Esophagus muscularis mucosa (tissue), 4 donors: ENCODE results near the gene TARBP2. TPM values are rescaled to one million over a fixed set of nuclear protein-coding genes. Genes with fewer than 3 reads are reported as not detected.

Source experiments
- DNase-seq: peaks from one replicate; pipeline ENCODE4 v3.0.0-alpha.2; 2017; ENCODE audit errors: extremely low spot score
- H3K27ac ChIP-seq, 4 donors: fragments of 200-600 bp; sonication (generic); replicated peaks in 1 of 4; 1 replicate in 3 of 4; 2 replicates in 1 of 4; pipeline ENCODE4 v1.5.1; 2016 to 2019; ENCODE audit warnings: mild to moderate bottlenecking in 1 of 4
- H3K27me3 ChIP-seq, 4 donors: fragments of 200-600 bp; sonication (generic); one replicate each; pipeline versions ENCODE4 v1.5.1 to v1.6.0; 2016 to 2019
- H3K36me3 ChIP-seq, 4 donors: fragments of 200-600 bp; sonication (generic); one replicate each; pipeline ENCODE4 v1.5.1; 2016 to 2019
- H3K4me1 ChIP-seq, 4 donors: fragments of 200-600 bp; sonication (generic); one replicate each; pipeline ENCODE4 v1.5.1; 2016 to 2019
- H3K4me3 ChIP-seq, 4 donors: fragments of 200-600 bp; sonication (generic); 1 replicate in 2 of 4; 2 replicates in 2 of 4; pipeline ENCODE4 v1.5.1; 2016 to 2019; ENCODE audit warnings: mild to moderate bottlenecking in 4 of 4, moderate library complexity in 1 of 4
- H3K9me3 ChIP-seq, 4 donors: fragments of 200-600 bp; sonication (generic); 1 replicate in 3 of 4; 2 replicates in 1 of 4; pipeline ENCODE4 v1.5.1; 2016 to 2019
- EP300 ChIP-seq: sonication (generic); formaldehyde crosslinking; IDR thresholded peaks from one replicate; pipeline ENCODE4 v1.6.1; 2017; ENCODE audit warnings: antibody characterized with exemption
- POLR2A ChIP-seq: fragments of 450-650 bp; IDR thresholded peaks from one replicate; pipeline ENCODE4 v1.6.1; 2017; ENCODE audit warnings: antibody characterized with exemption, moderate library complexity, mild to moderate bottlenecking, low read depth
- POLR2AphosphoS5 ChIP-seq, 2 donors: sonication (generic); formaldehyde crosslinking; IDR thresholded peaks; one replicate each; pipeline ENCODE4 v1.6.1; 2017; ENCODE audit warnings: antibody characterized with exemption in 2 of 2
- WGBS: methylation state at CpG from one replicate; pipeline ENCODE4 v1.1.5; 2018; 5-methylcytosine and 5-hydroxymethylcytosine counted together
- intact Hi-C: fragments of 100-400 bp; cut with DNase I; formaldehyde crosslinking; loops from one replicate; pipeline ENCODE4 v1.15.1; 2023
- total RNA-seq, 4 donors: library from RNA; depleted of rRNA; stranded (reverse); fragments of >200 nt; gene quantifications; one replicate each; pipeline versions ENCODE4 v1.1.0 to v1.2.1, GENCODE V29; 2016
- TF ChIP-seq, protein P1 (sequence below), 3 experiments: fragments of 200-600 bp in 2 of 3; fragments of 450-650 bp in 1 of 3; sonication (generic) in 2 of 3; IDR thresholded peaks; one replicate each; pipeline ENCODE4 v1.5.1; 2017 to 2019; ENCODE audit warnings: antibody characterized with exemption in 3 of 3, mild to moderate bottlenecking in 2 of 3, moderate library complexity in 1 of 3

TARBP2 gene
- total RNA-seq, 4 donors from 2014 or later: 12.7 to 16.6 (median 12.9) TPM

DNA sequence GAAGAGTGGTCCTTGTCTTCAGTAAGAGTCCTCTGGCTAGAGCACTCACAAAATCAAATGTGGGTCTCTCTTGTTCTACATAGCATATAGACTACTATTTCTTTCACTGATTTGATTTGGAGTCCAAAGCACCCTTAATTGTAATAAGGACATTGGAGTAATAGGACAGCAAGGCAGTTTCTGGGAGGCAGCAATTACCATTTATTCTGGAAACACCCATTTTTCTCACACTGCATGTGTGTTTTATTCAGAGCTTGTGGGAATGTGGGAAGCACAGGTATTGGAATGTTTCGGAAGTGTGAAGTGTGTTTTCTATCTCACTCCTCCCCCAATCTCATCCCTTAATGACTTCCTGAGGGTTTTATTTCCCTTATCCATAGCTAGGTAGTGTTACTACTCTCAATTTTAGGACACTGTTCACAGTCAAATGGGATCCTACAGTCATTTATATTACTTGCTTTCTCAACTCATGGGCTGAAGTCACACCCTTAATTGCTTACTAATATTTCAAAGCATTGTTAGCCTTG lies 29.0 kb upstream of the TARBP2 start:
- WGBS: 86% methylated on average over 1 of the region's 1 CpG
- Histone ChIP-seq H3K27me3 (no peaks in the 10 kb centered on the region), H3K4me1 (peaks cover 48 to 81% (median 59%) of the 10 kb centered on the region in 4 donors), H3K9me3 (no peaks in the 10 kb centered on the region), H3K27ac (peak overlapping the region in 2 of 4 donors; percentile 2 to 7), H3K4me3 (no peak overlapping the region), H3K36me3 (peaks cover 81 to 100% (median 100%) of the 10 kb centered on the region in 4 donors)
- no peak for DNase-seq
- intact Hi-C loops: no loop called here
- TF ChIP-seq POLR2AphosphoS5 (IDR thresholded peaks at IDR 0.05) (no peak), EP300 (no peak), POLR2A (no peak)
- TF ChIP-seq, protein P1, sequence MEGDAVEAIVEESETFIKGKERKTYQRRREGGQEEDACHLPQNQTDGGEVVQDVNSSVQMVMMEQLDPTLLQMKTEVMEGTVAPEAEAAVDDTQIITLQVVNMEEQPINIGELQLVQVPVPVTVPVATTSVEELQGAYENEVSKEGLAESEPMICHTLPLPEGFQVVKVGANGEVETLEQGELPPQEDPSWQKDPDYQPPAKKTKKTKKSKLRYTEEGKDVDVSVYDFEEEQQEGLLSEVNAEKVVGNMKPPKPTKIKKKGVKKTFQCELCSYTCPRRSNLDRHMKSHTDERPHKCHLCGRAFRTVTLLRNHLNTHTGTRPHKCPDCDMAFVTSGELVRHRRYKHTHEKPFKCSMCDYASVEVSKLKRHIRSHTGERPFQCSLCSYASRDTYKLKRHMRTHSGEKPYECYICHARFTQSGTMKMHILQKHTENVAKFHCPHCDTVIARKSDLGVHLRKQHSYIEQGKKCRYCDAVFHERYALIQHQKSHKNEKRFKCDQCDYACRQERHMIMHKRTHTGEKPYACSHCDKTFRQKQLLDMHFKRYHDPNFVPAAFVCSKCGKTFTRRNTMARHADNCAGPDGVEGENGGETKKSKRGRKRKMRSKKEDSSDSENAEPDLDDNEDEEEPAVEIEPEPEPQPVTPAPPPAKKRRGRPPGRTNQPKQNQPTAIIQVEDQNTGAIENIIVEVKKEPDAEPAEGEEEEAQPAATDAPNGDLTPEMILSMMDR (IDR thresholded peaks at IDR 0.05): no peak

DNA sequence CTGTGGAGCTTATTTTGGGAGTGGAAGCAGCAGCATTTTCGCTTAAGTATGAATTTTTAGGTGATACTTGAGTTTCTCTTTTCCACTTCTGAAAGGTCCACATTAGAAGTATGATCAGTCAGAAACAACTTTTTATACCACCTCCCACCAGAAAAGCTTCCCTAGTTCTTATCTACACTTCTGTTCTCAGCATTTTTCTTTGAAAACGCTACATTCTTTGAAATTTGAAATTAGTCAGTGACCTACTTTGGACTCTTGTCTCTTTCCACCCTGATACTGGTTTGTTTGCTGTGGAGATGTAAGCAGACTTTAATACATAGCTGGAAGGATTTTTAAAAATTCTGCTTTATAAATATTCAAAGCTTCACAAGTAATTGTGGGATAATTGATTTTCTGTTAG lies 27.0 kb upstream of the TARBP2 start:
- intact Hi-C loops: no loop called here

DNA sequence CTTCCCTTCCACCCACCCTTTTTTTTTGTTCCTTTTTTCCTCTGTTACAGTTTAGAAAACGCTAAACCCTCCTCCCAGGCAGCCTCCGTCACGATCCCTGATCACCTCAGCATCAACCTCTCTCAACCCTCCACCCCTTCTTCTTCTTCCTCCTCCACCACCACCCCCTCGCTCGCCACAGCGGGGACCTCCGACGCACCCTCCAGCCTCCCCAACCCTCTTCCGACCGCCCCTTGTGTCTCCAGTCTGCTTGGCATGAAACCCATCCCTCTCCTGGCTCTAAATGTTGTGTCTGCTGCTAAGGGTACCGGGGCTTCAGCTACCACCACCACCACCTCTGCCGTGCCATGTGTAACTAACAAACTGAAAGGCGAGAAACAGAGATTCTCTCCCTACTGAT lies 26.3 kb upstream of the TARBP2 start:
- WGBS: 65% methylated on average over 13 of the region's 13 CpGs
- intact Hi-C loops: no loop called here
- DNase-seq: no peak
- H3K36me3 ChIP-seq: peaks cover 58 to 100% (median 97%) of the 10 kb centered on the region in 4 donors
- no peak overlapping the region for H3K4me3 ChIP-seq
- peak in 1 of 2 donors; percentile 16 for TF ChIP-seq POLR2AphosphoS5 (IDR thresholded peaks at IDR 0.05)
- TF ChIP-seq EP300: no peak
- no peaks in the 10 kb centered on the region for H3K27me3 ChIP-seq
- no peaks in the 10 kb centered on the region for H3K9me3 ChIP-seq
- H3K4me1 ChIP-seq: peaks cover 53 to 87% (median 73%) of the 10 kb centered on the region in 4 donors
- H3K27ac ChIP-seq: peak overlapping the region in 3 of 4 donors; percentile 12 to 55 (median 21)

More for the DNA sequence above, 27.0 kb upstream of the TARBP2 start:
- Histone ChIP-seq H3K4me3 (no peak overlapping the region), H3K27ac (peak overlapping the region in 1 of 4 donors; percentile 55), H3K27me3 (no peaks in the 10 kb centered on the region), H3K9me3 (no peaks in the 10 kb centered on the region), H3K36me3 (peaks cover 61 to 100% (median 98%) of the 10 kb centered on the region in 4 donors), H3K4me1 (peaks cover 53 to 89% (median 74%) of the 10 kb centered on the region in 4 donors)
- DNase-seq: no peak
- 68% methylated on average over 2 of the region's 2 CpGs for WGBS
- no peak for TF ChIP-seq POLR2A
- no peak for TF ChIP-seq POLR2AphosphoS5 (IDR thresholded peaks at IDR 0.05)
- TF ChIP-seq, protein P1 (IDR thresholded peaks at IDR 0.05): no peak
- no peak for TF ChIP-seq EP300

DNA sequence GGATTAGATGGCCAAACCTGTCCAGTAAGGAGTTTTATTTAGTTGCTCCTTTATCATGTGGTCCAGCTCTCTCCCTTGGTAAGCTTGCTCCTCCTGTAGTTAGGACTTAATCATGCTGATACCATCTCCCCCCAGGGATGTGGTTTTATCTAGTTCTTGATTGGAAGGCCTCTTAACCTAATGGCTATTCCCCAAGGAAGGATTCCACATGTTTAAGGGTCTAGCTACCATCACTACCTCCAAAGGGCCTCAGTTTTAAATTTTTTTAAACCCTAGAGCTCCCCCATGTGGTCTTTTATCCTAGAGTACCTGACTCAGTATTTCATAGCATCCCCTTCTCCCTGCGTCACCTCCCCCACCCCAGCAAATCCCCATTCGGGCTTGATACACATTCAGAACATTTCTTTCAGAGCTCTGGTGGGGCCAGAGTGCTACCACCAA lies 24.3 kb upstream of the TARBP2 start:
- H3K27ac ChIP-seq: peak overlapping the region; percentile 22 to 55 (median 36)

DNA sequence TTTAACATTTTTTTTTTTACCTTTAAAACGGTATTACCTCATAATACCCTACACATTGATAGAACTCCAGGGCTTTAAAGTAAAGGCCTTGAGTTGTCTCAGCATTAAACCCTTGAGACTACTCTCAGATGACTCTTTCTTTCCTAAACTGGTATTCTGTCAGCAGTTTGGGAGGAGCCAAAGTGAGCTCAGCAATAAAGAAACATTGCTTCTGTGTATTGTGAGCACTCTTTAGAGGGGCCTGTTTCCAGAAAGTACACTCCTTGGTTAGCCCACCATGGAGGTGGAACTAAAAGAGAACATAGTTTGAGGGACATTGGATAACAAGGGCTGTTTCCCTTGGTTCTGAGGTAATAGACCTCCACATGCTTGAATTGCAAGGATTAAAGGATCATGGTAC lies 22.2 kb upstream of the TARBP2 start:
- Histone ChIP-seq H3K4me1 (peaks cover 42 to 76% (median 63%) of the 10 kb centered on the region in 4 donors), H3K9me3 (no peaks in the 10 kb centered on the region), H3K4me3 (no peak overlapping the region), H3K27me3 (no peaks in the 10 kb centered on the region), H3K36me3 (peaks cover 43 to 100% (median 95%) of the 10 kb centered on the region in 4 donors), H3K27ac (peak overlapping the region in 3 of 4 donors; percentile 41 to 52 (median 47))
- TF ChIP-seq EP300: no peak
- TF ChIP-seq, protein P1 (IDR thresholded peaks at IDR 0.05): no peak
- TF ChIP-seq POLR2A: no peak
- no peak for TF ChIP-seq POLR2AphosphoS5 (IDR thresholded peaks at IDR 0.05)
- 43% methylated on average over 1 of the region's 1 CpG for WGBS
- intact Hi-C loops: no loop called here
- DNase-seq: no peak

More for the DNA sequence above, 24.3 kb upstream of the TARBP2 start:
- TF ChIP-seq EP300 (no peak), POLR2AphosphoS5 (IDR thresholded peaks at IDR 0.05) (peak in 1 of 2 donors; percentile 15), POLR2A (no peak)
- TF ChIP-seq, protein P1 (IDR thresholded peaks at IDR 0.05): peak; percentile 14 to 27 (median 14)
- Histone ChIP-seq H3K9me3 (no peaks in the 10 kb centered on the region), H3K4me1 (peaks cover 61 to 88% (median 79%) of the 10 kb centered on the region in 4 donors), H3K4me3 (no peak overlapping the region), H3K36me3 (peaks cover 51 to 100% (median 97%) of the 10 kb centered on the region in 4 donors), H3K27me3 (no peaks in the 10 kb centered on the region)
- 58% methylated on average over 2 of the region's 2 CpGs for WGBS
- intact Hi-C loops: no loop called here
- DNase-seq: no peak
